GM23338 (cell line): ENCODE data around the gene FTO.

ENCODE experiments used
- CREB1 ChIP-seq: fragments of 250-450 bp; sonication (Bioruptor Pico); IDR thresholded peaks from 2 replicates; pipeline ENCODE4 v1.5.0; 2020; ENCODE audit warnings: low read depth, mild to moderate bottlenecking, moderate library complexity
- CTCF ChIP-seq, 2 experiments: fragments of 200-600 bp in 1 of 2; sonication (generic) in 1 of 2; conservative IDR thresholded peaks; 2 replicates each; pipeline versions ENCODE4 v1.5.1 to v1.6.1; 2016 to 2017; ENCODE audit warnings: antibody characterized with exemption in 2 of 2, low read depth in 2 of 2, mild to moderate bottlenecking in 2 of 2, moderate library complexity in 1 of 2
- ETS1 ChIP-seq: IDR thresholded peaks from 2 replicates; pipeline ENCODE4 v1.6.1; 2016; ENCODE audit warnings: antibody characterized with exemption
- EZH2 ChIP-seq: fragments of 200-600 bp; sonication (generic); IDR thresholded peaks from one replicate; pipeline ENCODE4 v1.8.0; 2017; ENCODE audit warnings: antibody characterized with exemption, mild to moderate bottlenecking, low read depth; ENCODE audit not compliant: unreplicated experiment
- EZH2phosphoT487 ChIP-seq: fragments of 200-600 bp; sonication (generic); IDR thresholded peaks from one replicate; pipeline ENCODE4 v1.8.1; 2018; ENCODE audit warnings: antibody characterized with exemption; ENCODE audit not compliant: unreplicated experiment
- JUNB ChIP-seq: IDR thresholded peaks from one replicate; pipeline ENCODE4 v1.6.1; 2016; ENCODE audit warnings: antibody characterized with exemption; ENCODE audit not compliant: unreplicated experiment
- NANOG ChIP-seq: IDR thresholded peaks from 2 replicates; pipeline ENCODE4 v1.6.1; 2016; ENCODE audit warnings: antibody characterized with exemption, borderline replicate concordance
- POLR2AphosphoS5 ChIP-seq: IDR thresholded peaks from 2 replicates; pipeline ENCODE4 v1.6.1; 2016; ENCODE audit warnings: antibody characterized with exemption, low read depth
- REST ChIP-seq: IDR thresholded peaks from one replicate; pipeline ENCODE4 v1.6.1; 2018; ENCODE audit warnings: antibody characterized with exemption; ENCODE audit not compliant: unreplicated experiment
- STAT1 ChIP-seq: IDR thresholded peaks from one replicate; pipeline ENCODE4 v1.6.1; 2016; ENCODE audit warnings: antibody characterized with exemption; ENCODE audit not compliant: unreplicated experiment

- no peak for TF ChIP-seq STAT1
- TF ChIP-seq EZH2phosphoT487 = no peak
- TF ChIP-seq POLR2AphosphoS5 = no peak
- TF ChIP-seq CTCF (conservative IDR thresholded peaks at IDR 0.05; ENCODE audit: low read depth in 2 of 2) = no peak
- no peak for TF ChIP-seq EZH2
- TF ChIP-seq JUNB = no peak
- no peak for TF ChIP-seq CREB1 (CRISPR knock-in tag)
- 0 out of 2 replicates have a peak, but pooled peaks have one; percentile 9 for TF ChIP-seq NANOG
- TF ChIP-seq ETS1 = no peak
- no peak for TF ChIP-seq REST
Measured at GRCh38 chr16:53827741-53828140, 123.8 kb downstream of the FTO start.
